HG02973 (cell line): ENCODE data around the gene CRYBG1.
"Not testable (repeated sequence)": the region's sequence is repeated elsewhere in the genome, so short reads cannot be mapped to it uniquely, and the experiment has no call there.

ENCODE experiments used
- ATAC-seq: cut with Tn5 transposase; IDR thresholded peaks from one replicate; pipeline ENCODE4 v1.9.1; 2021; ENCODE audit warnings: moderate library complexity; ENCODE audit not compliant: unreplicated experiment

Gene CRYBG1

DNA sequence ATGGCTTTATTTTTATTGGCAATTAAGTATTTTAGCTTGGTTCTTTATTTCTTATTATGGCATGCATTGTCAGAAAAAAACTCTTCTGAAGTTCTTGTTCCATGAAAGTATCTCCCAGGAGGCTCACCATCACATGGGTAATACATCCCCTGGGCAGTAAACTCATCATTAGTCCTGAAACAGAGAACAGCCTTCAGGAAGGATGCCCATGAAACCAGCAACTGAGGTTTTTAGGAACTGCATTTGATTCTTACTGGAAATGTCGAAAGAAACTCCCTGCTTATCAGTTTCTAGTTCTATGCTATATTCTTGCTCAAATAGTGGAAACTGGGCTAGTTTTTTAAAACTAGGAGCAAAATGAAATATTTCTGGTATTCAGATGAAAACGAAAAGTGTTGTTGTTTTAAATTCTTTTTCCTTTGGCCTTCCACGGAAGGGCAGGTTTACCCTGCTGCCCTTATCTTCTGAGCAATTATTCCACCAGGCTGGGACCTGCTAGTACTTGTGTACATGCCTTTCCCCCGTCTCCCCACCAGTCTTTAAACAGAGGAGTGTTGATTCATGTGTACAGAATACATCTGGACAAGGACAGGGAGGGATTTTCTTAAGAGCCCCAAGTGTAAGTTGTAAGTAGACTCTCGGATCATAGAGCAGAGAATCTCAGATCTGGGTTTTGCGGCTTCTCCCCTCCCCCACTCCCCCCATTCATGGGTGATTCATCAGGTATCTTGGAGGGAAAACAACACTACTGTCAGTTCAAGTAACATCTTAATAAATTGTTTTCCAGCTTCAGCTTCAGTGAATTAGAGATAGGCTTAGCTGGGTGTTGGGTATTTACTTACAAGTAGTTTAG, 187.3 kb downstream of the CRYBG1 start:
- no peak for ATAC-seq

DNA sequence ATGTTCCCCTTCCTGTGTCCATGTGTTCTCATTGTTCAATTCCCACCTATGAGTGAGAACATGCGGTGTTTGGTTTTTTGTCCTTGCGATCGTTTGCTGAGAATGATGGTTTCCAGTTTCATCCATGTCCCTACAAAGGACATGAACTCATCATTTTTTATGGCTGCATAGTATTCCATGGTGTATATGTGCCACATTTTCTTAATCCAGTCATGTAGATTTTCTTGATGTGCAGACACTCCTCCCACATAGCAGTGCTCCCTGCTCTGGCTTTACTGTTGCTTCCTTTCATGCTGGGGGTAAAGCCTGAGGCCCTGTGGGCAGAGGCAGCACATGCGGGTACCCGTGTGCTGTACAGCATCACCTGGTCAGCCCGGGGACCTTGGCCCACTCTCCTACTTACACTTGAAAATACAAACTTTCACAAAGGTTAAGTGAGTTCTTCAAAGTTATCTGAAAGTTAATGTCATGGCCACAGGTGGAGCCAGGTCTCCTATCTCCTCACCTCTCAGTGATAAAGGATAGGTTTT, 188.5 kb downstream of the CRYBG1 start:
- not testable (repeated sequence) for ATAC-seq

- no peak for ATAC-seq
Measured at GRCh38 chr6:106549521-106549920, 189.0 kb downstream of the CRYBG1 start.

DNA sequence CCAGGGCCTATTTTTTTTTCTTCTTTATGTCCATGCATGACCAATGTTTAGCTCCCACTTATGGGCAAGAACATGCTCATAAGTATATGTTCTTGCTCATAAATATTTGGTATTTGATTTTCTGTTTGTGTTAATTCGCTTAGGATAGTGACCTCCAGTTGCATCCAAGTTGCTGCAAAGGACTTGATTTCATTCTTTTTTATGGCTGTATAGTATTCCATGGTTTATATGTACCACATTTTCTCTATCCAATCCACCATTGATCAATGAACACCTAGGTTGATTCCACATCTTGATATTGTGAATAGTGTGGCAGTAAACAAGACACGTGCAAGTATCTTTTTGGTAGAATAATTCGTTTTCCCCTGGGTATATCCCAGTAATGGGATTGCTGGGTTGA, 190.6 kb downstream of the CRYBG1 start:
- ATAC-seq, result no peak

- ATAC-seq, result no peak
Measured at GRCh38 chr6:106553440-106553839, 192.9 kb downstream of the CRYBG1 start.

DNA sequence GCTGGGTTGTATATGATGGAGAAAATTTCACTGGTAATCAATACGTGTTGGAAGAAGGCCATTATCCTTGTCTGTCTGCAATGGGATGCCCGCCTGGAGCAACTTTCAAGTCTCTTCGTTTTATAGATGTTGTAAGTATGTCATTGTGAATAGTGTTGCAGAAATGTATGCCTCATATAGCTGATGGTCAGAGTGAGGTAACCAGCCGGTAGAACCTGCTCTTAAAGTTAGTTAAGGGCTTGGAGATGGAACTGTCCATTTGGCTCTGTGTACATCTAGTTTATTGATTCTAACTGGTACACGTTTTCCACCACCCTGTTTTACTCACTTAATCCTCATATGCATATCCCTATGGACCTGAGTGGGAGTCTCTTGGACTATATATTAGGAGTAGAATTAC, 195.2 kb downstream of the CRYBG1 start:
- ATAC-seq, result no peak

GRCh38 chr6:106556368-106556960, 195.9 kb downstream of the CRYBG1 start:
- ATAC-seq, result no peak

GRCh38 chr6:106557837-106558236, 197.3 kb downstream of the CRYBG1 start:
- ATAC-seq, result no peak

DNA sequence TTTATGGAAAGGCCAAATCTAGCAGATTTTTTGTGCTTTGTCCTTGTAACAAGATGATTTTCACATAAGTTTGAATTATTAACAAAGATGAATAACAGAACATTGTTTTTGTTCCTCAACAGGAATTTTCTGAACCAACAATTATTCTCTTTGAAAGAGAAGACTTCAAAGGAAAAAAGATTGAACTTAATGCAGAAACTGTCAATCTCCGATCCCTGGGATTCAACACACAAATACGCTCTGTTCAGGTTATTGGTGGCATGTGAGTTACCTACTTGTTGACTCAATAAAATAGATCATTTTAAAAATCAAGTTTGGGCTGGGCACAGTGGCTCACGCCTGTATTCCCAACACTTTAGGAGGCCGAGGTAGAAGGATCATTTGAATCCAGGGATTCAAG, 197.8 kb downstream of the CRYBG1 start:
- ATAC-seq, result no peak

DNA sequence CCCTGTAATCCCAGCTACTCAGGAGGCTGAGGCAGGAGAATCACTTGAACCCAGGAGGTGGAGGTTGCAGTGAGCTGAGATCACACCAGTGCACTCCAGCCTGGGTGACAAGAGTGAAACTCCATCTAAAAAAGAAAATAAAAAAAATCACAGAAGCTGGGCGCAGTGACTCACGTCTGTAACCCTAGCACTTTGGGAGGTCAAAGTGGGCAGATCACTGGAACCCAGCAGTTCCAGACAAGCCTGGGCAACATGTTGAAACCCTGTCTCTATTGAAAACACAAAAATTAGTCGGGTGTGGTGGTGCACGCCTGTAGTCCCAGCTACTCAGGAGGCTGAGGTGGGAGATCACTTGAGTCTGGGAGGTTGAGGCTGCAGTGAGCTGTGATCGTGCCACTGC, 199.1 kb downstream of the CRYBG1 start:
- ATAC-seq, result not testable (repeated sequence)

DNA sequence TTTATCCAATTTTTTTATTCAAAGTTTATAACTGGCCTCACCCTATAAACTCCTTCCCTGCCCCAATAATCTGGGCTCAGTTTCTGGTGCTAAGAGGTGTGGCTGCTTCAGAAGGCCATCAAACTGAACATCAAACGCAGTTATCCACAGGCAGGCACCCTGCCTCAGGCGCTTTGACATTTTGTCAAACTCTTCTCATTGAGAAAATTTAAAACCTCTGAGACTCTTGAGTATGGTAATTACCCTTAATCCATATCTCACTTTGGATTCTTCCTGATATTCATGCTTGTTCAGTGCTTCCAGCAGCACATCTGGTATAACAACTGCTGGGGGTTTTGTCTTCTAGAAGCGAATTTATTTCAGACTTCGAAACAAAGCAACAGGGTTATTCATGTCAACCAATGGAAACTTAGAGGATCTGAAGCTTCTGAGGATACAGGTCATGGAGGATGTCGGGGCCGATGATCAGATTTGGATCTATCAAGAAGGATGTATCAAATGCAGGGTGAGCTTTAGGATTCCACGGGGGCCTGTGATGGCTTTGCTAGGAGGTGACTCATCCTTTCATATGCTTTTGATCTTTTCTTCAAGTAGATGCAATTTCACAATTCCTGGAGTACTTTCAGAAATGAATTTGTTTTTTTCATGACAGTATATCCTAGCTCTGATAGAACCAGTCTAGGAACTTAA, 200.6 kb downstream of the CRYBG1 start:
- no peak for ATAC-seq

DNA sequence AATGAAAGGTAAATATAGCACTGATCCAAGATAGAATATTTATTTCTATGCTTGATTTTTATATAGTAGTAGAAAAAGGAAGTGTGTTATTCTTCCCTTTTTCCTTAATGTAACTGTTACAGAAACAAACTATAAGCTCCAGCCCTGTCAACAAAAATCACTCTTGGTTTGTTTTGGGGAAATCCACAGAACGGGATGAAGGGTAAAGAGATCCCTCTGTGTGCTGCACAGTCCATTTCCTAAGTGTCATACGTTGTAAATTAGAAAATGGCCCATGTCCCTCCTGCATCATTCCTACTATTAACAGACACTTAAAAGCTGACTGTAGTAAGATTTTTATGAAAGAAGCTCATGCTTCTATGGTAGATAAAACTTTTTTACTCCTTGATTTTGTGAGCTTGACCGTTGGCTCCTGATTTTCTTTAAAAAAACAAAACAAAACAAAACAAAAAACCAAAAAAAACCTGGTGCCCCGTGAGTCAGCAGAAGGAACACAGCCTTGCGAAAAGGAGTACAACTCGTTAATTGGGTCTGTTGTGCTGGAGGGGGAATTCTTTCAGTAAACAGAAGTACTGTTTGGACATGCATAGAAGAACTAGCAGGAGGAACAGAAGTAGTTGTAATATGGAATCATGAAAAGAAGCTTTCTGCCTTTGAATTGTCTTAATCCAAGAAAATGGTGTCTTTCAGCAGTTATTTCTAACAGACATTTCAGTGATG, 201.3 kb downstream of the CRYBG1 start:
- ATAC-seq, result no peak

GRCh38 chr6:106563614-106564013, 203.1 kb downstream of the CRYBG1 start:
- no peak for ATAC-seq

- no peak for ATAC-seq
Measured at GRCh38 chr6:106564476-106564875, 204.0 kb downstream of the CRYBG1 start.

DNA sequence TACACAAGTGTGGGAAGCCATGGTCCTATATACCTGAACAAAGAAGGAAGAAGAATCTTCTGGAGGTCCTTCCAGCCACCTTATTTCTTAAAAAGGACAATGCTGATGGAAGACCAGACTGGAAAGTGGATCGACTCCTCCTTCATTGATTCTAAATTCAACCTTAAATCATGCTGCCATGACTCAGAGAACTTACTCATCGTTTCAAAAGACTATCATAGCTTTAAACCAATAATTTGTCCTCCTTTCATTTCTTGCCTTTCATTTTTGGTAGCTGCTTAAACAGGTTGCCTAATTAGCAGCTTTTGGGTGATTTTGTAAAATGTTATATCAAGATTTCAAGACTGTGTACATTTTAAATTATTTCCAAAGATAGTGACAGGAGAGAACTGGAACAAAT, 208.0 kb downstream of the CRYBG1 start:
- ATAC-seq, result no peak

DNA sequence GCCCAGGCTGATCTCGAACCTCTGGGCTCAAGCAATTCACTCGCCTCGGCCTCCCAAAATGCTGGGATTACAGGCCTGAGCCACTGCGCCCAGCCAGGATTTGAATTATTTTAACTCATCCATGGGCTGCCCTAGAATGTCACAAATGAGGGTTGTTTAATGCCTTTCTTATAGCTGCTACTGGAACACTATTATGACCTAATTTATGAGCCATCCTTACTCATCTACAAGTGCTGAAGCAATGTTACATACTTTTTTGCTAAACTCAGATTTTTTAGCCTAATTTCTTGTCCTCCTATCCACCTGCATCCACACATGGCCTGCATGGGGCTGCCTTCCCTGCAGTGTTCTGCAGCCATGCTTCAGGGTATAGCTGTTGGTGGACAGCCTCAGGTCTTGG, 208.9 kb downstream of the CRYBG1 start:
- ATAC-seq, result no peak

DNA sequence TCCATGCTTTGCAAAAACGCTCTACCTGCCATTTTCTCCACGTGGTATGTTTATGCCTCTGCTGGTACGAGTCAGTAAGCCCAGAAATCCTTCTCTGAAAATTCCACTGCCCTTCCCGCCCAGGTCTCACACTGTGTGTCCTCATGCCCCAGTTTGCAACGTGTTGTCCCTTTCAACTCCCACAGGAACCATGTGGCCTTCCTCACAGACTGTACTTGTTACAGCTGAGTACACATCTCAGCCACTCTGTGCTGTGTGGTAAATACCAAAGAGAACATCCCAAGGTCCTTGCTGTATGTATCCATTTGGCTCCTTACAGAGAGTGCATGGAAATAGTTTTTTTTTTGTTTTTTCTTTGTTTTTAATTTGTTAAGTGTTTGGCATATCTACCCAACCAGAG, 211.9 kb downstream of the CRYBG1 start:
- ATAC-seq, result no peak

DNA sequence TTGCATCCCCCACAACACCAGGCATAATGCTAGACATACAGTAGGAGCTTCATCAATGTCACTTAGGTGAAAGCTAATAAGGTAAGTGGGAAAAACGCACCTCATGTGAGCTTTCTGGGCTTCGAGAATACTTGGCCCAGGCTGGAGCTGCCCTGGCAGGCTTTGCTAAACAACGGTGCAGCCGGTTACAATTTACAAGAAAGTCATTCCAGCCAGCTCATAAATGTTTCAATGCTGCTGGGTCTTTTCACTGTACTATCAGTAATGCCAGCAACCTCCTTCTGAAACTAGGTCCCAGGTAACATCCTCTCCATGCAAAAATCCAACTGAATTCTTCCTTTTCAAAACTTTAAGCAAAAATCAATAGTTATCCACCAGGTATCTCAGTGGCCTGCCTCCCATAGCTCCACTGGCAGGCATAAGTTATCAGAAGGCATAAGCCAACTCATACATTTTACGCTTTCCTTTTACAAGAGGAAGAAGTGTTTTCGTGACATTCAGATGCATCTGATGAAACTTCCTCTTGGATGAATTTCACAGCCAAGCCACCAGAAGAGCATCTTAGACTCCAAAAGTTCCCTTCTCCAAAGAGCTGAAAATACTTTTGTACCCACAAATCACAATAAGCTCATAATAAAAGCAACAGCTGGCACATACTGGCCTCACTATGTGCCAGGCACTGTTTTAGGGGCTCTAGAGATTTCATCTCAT, 212.5 kb downstream of the CRYBG1 start:
- no peak for ATAC-seq

- ATAC-seq, result no peak
Measured at GRCh38 chr6:106574741-106575458, 214.4 kb downstream of the CRYBG1 start.

GRCh38 chr6:106579281-106579680, 218.8 kb downstream of the CRYBG1 start:
- ATAC-seq, result no peak
